ENCODE data around the gene VCAN. TPM values are rescaled to one million over a fixed set of nuclear protein-coding genes. Genes with fewer than 3 reads are reported as not detected.

VCAN gene
- polyA plus RNA-seq, 1 donor, result 201 TPM

- no peak for DNase-seq (ENCODE audit: low read depth)
Observed at GRCh38 chr5:83531661-83532060, 60.1 kb downstream of the VCAN start.

DNA sequence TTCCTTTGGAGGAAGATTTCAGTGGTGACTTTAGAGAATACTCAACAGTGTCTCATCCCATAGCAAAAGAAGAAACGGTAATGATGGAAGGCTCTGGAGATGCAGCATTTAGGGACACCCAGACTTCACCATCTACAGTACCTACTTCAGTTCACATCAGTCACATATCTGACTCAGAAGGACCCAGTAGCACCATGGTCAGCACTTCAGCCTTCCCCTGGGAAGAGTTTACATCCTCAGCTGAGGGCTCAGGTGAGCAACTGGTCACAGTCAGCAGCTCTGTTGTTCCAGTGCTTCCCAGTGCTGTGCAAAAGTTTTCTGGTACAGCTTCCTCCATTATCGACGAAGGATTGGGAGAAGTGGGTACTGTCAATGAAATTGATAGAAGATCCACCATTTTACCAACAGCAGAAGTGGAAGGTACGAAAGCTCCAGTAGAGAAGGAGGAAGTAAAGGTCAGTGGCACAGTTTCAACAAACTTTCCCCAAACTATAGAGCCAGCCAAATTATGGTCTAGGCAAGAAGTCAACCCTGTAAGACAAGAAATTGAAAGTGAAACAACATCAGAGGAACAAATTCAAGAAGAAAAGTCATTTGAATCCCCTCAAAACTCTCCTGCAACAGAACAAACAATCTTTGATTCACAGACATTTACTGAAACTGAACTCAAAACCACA, 67.4 kb downstream of the VCAN start:
- no peak for DNase-seq (ENCODE audit: low read depth)

GRCh38 chr5:83539463-83539790, 67.9 kb downstream of the VCAN start:
- no peak for DNase-seq (ENCODE audit: low read depth)

- DNase-seq (ENCODE audit: low read depth), result no peak
Observed at GRCh38 chr5:83540105-83540504, 68.6 kb downstream of the VCAN start.

GRCh38 chr5:83540783-83541182, 69.2 kb downstream of the VCAN start:
- DNase-seq (ENCODE audit: low read depth), result no peak

GRCh38 chr5:83542839-83543238, 71.3 kb downstream of the VCAN start:
- no peak for DNase-seq (ENCODE audit: low read depth)

- no peak for DNase-seq (ENCODE audit: low read depth)
Observed at GRCh38 chr5:83543898-83544297, 72.4 kb downstream of the VCAN start.

- DNase-seq (ENCODE audit: low read depth), result no peak
Observed at GRCh38 chr5:83547161-83547560, 75.6 kb downstream of the VCAN start.

- DNase-seq (ENCODE audit: low read depth), result no peak
Observed at GRCh38 chr5:83547889-83548288, 76.3 kb downstream of the VCAN start.

DNA sequence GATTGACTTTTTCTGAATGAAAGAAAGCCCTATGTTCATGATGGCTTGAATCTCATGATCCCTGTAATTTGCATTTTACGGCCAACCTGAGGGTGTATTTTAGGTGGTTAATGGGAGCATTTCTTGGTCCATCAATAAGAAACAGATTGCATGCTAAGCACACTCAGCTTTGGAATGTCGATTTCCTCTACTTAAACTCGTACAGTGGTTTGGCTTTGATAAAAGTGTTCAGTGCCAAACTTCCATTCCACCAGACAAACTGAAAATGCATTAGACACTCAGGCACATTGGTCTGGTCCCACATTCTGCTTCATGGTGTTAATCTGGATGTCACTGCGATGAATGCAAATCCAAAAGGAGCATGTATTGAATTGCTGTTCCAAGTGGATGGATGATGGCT, 77.0 kb downstream of the VCAN start:
- DNase-seq (ENCODE audit: low read depth), result no peak

DNA sequence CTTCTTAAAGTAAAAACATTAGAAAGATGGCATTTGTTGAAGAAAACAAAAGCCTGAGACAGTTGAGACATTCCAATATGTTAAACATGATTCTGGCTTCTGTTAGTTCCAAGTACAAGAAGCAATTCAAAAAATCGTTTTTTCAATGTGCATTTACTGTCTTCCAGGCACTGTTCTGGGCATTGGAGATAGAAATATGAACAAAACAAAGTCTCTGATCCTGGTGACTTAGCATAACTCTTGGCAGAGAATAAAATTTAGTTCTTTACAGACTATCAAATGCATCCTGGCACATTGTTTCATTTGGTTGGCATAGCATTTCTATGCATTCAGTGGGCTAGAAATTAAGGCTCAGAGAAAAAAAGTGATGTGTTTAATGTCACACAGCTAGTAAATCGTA, 77.5 kb downstream of the VCAN start:
- DNase-seq (ENCODE audit: low read depth), result no peak

GRCh38 chr5:83549674-83550073, 78.1 kb downstream of the VCAN start:
- DNase-seq (ENCODE audit: low read depth), result no peak

DNA sequence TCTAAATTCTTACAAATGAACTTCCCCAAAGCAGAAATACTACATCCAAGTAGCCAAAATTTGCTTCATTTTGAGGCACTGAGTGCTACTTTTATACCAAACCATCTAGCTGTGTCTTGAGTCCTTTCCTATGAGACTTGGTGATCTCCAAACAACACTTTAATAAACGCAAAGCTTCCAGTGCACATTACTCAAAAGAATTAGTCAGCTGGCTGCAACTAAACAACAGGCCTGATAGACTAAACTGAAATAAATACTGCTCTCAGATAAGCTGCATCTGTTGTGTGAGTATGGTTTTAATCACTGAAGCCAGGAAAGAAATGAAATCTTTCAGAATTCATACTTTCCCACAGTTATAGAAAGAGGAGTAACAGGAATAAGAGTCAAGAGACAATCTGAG, 80.3 kb downstream of the VCAN start:
- DNase-seq (ENCODE audit: low read depth), result no peak

DNA sequence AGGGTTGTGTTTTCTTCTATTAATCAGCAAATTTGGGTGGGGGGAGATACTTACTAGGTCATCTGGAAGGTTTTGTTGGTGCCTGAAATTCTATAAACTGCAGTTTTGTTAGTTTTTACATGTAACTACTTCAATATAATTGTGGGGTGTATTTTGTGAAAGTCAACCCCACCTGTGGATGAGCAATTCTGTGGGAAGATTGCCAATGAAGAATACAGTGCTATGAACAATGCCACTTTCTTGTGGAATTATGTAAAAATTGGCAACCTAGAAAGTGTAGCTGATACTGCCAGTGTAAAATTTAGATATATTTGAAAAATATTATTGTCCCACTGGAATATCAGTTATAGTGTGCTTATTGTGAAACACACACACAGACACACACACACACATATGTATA, 80.7 kb downstream of the VCAN start:
- DNase-seq (ENCODE audit: low read depth), result no peak

GRCh38 chr5:83553000-83553486, 81.5 kb downstream of the VCAN start:
- DNase-seq (ENCODE audit: low read depth), result no peak

DNA sequence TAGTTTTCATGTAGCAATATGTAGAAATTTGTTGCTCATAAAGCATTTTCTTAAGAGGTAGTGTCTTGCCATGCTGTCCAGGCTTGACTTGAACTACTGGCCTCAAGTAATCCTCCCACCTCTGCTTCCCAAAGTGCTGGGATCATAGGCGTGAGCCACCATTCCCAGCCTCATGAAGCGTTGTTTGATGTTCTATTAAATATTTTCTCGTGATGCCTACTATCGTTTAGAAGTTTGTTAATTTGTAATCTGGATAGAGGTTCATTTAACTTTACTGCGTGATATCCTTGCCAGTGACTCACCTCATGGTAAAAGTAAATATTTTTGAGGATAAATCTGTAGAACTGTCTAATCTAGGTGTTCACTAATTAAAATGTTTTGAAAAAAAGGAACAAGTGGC, 82.6 kb downstream of the VCAN start:
- DNase-seq (ENCODE audit: low read depth), result no peak

DNA sequence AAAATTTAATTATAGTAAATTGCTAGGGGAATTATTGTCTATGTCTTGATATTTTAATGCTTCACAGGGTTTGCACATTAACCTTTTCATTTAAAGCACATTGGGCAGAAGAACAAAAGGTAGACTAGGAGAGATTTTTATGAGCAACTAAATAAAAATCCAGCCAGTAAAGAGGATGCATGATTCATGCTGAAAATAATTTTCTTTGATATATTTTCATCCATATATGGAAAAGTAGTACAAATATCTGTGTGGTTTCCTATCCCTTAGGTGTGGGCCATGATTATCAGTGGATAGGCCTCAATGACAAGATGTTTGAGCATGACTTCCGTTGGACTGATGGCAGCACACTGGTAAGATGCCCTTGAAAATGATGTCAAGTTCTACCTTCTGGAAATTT, 83.1 kb downstream of the VCAN start:
- no peak for DNase-seq (ENCODE audit: low read depth)

GRCh38 chr5:83555263-83555662, 83.7 kb downstream of the VCAN start:
- DNase-seq (ENCODE audit: low read depth), result no peak

- no peak for DNase-seq (ENCODE audit: low read depth)
Observed at GRCh38 chr5:83556190-83556589, 84.6 kb downstream of the VCAN start.

DNA sequence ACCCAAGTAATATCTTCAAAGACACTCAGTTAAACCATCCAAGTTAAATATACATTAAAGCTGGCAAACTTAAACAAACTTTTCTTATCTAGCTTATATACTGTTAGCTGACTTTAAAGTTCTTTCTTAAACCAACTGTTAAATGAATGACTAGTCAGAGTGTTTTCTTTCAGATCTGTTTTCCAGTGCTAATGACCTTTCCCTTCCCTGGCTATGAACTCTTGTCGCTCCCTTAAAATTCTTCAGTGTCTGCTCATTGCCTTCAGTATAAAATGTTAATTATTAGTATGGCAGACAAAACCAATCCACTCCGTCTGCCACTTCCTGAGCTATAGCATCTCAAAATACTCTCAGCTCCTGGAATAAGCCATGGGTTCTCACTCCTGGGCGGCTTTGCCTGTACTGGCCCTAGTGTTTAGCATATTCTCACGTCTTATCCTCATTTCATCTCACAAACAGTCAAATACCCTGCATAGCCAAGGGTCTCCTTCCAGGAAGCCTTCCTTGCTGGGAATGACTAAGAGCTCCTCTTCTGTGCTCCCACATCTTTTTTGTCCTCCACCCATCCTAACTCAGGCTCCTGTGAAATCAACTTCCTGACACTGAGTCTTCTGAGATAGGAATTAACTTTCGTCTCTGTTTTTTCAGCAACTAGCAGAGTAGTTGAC, 87.7 kb downstream of the VCAN start:
- DNase-seq (ENCODE audit: low read depth), result no peak

GRCh38 chr5:83562071-83562606, 90.6 kb downstream of the VCAN start:
- no peak for DNase-seq (ENCODE audit: low read depth)

GRCh38 chr5:83562791-83563557, 91.4 kb downstream of the VCAN start:
- DNase-seq (ENCODE audit: low read depth), result no peak

GRCh38 chr5:83563631-83564030, 92.1 kb downstream of the VCAN start:
- no peak for DNase-seq (ENCODE audit: low read depth)

Data from forelimb muscle (tissue), 1 donor.